IPS-NIHi11 (cell line): ENCODE measurements around the gene RPS10.

Source experiments
- DNase-seq: peaks from one replicate; pipeline ENCODE4 v3.0.0; 2012; ENCODE audit warnings: mixed read lengths, low spot score

The RPS10 gene

GRCh38 chr6:34425498-34426410, at the start of gene RPS10:
Gene RPS10 (minus strand): TSS chr6:34426069. CDS start chr6:34425221, 848 bp downstream.
- DNase-seq = peak; percentile 99

DNA sequence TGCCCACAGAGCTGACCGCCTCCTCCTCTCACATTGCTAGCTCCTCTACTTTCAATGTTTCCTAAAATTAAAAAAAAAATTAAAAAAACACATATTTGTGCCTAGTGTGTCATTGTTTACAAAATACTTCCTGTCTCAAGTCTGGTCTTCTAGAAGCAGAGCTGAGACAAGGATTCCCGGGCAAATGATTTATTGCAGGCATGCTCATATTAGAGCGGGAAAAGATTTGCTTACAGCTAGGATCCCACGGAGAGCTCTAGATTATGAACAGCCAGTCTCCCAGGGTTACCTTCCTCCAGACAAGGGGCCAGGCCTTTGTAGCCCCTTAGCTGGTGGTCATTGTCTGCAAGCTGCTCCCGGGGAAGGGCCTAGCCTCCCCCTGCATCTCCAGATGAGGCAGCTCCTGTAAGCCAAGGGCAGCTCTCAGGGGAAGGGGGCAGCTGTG, 49.4 kb upstream of the RPS10 start:
- DNase-seq = no peak

GRCh38 chr6:34474754-34475153, 48.9 kb upstream of the RPS10 start:
- no peak for DNase-seq

DNA sequence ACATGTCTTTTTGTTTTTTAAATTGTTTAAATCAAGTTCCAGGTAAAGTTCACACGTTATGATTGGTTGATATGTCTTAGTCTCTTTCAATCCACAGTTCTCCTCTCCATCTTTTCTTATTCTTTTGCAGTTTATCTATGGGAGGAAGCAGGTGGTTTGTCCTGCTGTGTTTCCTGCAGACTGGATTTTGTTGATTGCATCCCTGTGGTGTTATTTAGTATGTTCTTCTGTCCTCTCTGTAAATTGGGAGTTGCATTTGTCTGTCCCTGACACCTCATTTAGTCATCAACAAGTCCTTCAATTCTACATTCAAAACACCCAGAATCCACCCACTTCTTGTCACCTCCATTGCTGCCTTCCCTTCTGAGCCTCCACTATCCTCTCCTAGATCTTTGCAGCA, 48.1 kb upstream of the RPS10 start:
- no peak for DNase-seq

GRCh38 chr6:34472425-34472824, 46.6 kb upstream of the RPS10 start:
- no peak for DNase-seq

- DNase-seq = no peak
These were observed 43.6 kb upstream of the RPS10 start for GRCh38 chr6:34469499-34469898.

GRCh38 chr6:34468378-34468892, 42.6 kb upstream of the RPS10 start:
- no peak for DNase-seq

GRCh38 chr6:34466242-34467185, 40.6 kb upstream of the RPS10 start:
- no peak for DNase-seq

DNA sequence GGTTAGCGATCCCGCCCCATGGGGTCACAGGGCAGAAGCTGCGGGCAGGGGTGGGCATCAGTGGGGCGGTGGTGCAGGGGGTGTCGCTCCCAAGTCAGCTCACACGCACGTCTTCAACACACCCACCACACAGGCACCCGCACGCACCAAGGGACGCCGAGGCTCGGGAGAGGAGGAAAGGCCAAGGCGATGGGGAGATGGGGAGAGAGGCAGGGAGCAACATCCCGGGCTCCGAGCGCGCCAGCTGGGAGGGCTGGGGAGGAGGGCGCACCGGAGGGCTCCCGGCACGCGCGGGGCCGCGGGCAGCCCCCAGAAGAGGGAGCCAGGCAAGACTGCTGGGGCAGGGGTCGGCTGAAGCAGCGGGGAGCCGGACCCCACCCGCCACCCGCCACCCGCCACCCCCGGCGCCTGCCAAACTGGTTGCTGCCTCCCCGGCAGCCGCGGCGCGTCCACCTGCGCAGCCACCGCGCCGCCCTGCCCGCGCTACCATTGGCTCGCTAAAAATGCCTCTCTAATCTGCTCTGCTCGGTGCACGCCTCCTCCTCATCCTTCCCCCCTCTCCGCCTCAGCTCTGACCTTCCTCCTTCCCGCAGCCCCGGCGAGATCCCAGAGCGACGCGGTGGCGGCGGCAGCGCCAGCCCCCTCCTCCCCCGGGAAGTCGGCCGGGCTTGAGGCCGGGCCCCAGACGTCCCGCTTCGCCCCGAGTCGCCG, 39.8 kb upstream of the RPS10 start, which contains the start of gene PACSIN1:
PACSIN1 (plus strand) TSS at position 546 of the 711 bp plus-strand sequence. CDS start 60,230 bp downstream, outside the sequence.
- peak; percentile 90 for DNase-seq

DNA sequence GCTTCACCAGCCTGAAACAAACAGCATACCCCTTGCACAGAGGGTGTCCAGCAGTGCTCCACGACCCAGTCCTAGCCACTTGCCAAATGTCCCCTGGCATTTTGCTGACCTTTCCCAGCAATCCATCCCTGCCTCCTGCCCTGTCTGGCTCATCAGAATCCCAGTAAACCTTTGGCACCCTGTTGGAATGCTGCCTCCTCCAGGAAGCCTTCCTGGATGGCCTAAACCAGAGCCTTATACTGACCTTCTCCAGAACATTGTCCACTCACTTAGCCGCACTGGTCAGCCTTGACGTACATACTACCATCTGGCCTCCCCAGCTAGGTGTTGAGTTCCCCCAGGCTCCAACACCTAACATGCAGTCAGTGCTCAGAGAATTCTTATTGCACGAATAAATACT, 38.0 kb upstream of the RPS10 start:
- DNase-seq = no peak

DNA sequence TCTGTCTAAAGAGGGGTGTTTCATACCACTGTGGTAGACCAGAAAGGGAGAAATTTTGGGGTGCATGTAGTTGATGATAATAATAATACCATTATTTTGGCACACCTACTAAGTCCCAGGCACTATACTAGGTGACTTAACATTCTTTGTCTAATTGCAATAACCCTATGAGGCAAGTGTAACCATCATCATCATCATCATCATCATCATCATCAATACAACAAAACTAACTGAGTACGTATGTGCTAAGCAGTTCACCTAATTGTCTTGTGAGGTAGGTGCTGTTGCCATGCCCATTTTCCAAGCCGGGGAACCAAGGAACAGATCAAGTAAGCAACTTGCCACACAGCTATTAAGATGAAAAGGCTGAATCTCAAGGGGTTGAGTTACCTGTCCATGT, 37.4 kb upstream of the RPS10 start:
- no peak for DNase-seq

GRCh38 chr6:34462551-34462971, 36.7 kb upstream of the RPS10 start:
- peak; percentile 82 for DNase-seq

DNA sequence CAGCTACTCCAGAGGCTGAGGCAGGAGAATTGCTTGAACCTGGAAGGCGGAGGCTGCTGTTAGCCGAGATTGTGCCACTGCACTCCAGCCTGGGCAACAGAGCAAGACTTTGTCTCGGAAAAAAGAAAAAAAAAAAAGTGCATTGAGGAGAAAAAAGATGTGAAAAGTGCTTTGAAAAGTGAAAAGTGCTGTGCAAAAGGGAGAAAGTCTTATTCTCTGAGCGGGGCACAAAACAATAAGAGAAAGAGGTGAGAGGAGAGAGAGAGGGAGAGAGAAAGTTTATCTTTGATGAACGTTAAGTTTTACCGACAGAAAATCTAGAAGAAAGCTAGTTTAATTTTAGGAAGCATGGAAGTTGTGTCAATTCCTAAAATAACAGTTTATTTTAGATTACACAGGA, 36.1 kb upstream of the RPS10 start:
- no peak for DNase-seq

DNA sequence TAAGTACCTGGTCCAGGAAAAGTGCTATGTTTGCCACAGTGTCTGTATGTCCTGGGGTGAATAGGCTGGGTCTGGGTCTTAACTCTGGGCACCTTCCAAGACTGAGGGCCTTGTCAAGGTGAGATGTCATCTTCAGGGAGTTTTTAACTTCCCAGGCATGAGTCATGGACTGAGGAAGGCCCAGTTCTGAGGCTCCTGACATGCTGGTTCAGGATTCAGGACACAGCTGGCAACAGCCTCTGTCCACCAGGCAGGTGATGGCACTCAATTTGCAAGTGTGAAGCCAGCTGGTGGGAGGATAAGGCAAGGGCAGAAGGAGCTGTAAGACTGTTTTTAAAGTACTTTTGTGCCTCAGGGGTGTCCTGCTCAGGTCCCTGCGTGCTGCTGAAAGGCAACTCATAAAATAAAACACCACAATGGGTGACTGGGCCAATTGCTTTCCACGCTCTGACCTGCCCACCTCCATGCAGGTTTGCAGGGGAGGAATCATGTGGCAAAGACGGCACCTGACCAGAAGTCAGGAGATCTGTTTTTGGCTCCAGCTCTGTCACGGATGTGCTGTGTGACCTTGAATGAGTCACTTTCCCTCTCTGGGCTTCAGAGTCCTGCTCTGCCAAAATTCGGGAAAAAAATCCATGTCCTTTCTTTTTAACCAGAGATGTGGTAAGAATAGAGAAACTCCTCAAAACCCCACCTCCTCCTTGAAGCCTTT, 35.1 kb upstream of the RPS10 start:
- DNase-seq = no peak

GRCh38 chr6:34459899-34460593, 34.2 kb upstream of the RPS10 start:
- DNase-seq = peak; percentile 72

GRCh38 chr6:34457742-34458735, 32.2 kb upstream of the RPS10 start:
- no peak for DNase-seq

DNA sequence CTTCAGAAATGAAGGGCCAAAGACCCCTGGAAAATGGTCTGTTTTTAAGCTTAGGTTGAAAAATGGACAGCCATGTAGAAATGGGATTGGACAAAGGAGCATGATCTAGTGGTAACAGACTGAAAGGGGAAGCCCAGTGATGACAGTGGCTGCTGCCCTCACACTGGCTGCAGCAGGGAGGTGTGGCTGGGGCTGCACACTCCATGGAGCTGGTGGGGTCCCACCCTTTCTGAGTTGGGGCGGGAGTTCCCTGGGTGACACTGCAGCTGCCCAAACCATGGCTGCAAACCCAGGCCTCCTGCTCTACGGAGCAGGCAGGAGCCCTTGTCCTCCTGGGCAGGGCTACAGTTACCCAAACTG, 31.5 kb upstream of the RPS10 start:
- DNase-seq = no peak

- no peak for DNase-seq
These were observed 30.0 kb upstream of the RPS10 start for GRCh38 chr6:34455831-34456230.

DNA sequence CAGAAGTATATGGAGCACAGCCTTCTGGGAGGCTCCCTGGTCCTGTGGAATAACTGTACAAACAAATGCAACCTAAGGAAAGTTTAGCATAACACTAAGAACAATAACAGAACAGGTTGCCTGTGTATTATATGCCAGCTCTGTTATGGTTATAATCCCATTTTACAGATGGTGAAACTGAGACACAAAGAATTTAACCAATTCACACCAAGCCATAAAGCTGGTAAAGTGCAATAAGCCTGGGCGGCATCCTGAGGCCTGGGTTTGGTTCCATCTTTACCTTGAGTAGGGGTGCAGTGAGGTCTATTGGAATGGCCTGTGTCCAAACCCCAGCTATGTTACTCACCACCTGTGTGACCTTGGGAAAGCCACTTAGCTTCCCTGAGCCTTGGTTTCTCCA, 25.3 kb upstream of the RPS10 start:
- DNase-seq = no peak
